Activated CD4-positive, alpha-beta T cell treated with anti-CD3 and anti-CD28 coated beads, Interleukin-2, Interleukin-6, amounts not matched to agents 100 ng/mL and 50 ng/mL, durations not matched to agents 16 hours and 8 hours (primary cell): ENCODE measurements around the gene ATRN.
A peak's percentile ranks its signal among the peaks of the same experiment; 100 is the strongest.
"Not testable (repeated sequence)": the region's sequence is repeated elsewhere in the genome, so short reads cannot be mapped to it uniquely, and the experiment has no call there.

Source experiments
- DNase-seq: peaks from one replicate; pipeline ENCODE4 v3.0.0-alpha.2; 2020

Gene ATRN

DNA sequence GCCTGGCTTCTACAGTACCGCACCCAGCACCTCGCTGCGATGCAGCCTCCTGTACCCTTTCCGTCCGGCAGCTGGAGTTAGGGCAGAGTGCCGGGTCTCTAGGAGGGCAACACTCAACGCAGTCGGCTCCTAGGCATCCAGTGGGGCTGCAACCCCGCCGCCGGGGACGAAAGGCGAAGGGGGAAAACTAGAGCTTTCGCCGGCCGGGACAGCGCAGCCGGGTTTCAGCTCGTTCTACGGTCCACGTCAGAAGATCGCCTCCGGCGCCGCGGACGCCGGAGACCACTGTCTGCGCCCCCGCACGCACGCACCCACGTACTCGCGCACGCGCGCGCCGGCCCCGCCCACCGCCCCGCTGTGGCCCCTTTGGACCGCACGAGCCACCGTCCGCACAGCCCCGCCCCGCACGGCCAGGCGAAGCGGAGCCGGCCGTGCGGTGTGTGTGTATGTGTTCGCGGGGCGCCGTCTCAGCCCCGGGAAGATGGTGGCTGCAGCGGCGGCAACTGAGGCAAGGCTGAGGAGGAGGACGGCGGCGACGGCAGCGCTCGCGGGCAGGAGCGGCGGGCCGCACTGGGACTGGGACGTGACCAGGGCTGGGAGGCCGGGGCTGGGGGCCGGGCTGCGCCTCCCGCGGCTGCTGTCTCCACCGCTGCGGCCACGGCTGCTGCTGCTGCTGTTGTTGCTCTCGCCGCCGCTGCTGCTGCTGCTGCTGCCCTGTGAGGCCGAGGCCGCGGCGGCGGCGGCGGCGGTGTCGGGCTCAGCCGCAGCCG is at the start of gene ATRN:
TSS of gene ATRN (plus strand) at position 392 of the 770 bp plus-strand sequence. CDS start at position 482, 90 bp downstream.
- DNase-seq, result peak; percentile 94

DNA sequence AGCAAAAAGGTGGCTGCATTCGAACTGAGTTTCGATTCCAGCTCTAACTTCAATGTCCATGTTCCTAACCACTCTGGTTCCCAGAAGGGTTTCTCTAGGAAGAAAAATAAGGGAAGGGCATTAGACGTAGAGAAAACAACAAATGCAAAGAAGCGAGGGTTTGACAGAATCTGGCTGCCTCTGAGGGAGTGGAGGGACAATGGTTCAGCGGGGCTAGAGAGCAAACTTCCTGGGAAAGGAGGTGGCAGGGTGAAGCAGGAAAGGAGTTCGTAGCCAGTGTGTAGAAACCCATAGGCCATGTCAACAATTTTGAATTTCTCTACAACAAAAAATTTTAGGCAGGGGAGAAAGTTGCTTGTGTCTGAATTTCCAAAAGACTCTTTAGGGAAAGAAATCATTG is 48.8 kb upstream of the ATRN start:
- DNase-seq, result no peak

DNA sequence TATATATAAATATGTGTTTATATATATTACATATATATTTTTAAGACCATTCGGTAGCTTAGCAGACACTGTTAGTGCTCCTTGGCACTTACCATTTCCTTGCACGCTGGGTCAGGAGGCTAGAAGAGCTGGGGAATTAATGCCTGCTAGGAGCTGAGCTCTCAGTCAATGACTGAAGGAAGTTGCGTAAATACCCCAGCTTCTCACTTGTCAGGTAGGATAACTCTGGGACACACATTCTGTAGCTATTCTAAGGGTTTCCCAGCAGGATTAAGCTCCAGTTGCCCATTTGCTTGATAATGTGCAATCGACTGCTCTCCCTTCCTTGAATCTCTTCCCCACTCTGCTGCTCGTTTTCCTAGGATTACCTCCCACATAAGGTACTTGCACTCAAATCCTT is 47.7 kb upstream of the ATRN start:
- no peak for DNase-seq

DNA sequence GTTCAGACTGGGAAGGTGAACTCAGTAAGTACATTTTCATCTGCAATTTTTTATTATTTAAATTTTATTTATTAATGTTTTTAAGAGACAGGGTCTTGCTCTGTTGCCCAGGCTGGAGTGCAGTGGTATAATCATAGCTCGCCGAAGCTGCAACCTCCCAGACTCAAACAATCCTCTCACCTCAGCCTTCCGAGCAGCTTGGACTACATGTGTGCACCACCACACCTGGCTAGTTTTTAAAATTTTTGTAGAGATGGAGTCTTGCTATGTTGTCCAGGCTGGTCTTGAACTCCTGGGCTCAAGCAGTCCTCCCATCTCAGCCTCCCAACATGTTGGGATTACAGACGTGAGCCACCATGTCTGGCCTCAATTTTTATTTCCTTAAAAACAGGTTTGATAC is 44.1 kb upstream of the ATRN start:
- DNase-seq, result not testable (repeated sequence)

DNA sequence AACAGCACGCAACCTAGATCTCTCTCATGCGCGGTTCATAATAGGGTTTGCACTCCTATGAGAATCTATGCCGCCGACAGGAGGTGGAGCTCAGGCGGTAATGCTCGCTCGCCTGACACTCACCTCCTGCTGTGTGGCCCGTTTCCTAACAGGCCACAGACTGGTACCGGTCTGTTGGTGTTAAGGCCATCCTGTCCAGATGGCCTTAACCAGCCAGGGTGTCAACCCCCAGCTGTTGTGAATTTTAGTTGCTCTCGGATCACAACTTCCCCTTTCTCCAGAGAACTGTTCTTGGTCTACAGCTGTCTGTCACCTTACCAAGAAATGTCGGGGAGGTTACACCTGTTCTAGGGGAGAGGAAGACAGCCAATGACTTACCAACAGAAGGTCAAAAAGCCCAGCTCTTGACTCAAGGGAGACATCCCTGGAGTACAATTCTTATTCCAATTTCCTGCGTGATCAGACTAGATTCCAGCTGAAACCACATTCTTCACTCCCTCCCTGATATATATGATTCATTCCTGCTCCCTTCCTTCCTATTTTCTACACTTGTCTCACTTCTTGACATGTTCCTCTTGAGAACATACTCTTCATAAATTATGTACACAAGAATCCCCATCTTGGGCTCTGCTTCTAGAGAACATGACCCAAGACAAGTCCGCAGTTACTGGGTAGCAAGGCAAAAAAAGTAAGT is 40.3 kb upstream of the ATRN start:
- DNase-seq, result no peak

DNA sequence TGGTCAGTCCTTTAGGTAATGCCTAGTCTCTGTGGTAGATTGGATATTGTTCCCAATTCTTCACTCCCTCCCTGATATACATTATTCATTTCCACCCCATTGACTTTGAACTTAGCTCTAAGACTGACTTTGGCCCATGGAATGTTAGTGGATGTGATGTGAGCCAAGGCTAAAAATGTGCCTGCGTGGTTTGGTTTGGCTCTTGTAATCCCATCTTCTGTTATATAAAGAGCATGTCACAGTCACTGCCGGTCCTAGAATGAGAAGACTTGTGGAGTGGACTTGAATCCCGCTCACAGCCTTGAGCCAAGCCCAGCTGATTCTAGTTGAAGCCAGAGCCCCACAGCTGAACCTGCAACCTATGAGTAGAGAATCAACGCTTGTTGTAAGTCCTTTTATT is 39.7 kb upstream of the ATRN start:
- DNase-seq, result no peak

DNA sequence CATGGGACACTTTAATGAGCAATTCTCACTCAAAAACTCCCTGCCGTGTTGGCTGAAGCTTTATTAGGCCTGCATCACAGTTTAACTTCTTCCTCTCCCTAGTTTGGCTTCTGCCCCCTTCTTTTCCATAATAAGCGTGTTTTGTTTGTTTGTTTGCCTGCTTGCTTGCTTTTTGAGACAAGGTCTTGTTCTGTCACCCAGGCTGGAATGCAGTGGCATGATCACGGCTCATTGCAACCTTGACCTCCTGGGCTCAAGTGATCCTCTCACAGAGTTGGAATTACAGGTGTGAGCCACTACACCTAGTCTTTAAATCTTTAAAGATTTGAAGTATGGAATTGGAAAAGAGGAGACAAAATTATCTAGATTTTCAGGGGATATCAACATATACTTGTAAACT is 38.0 kb upstream of the ATRN start:
- DNase-seq, result no peak

DNA sequence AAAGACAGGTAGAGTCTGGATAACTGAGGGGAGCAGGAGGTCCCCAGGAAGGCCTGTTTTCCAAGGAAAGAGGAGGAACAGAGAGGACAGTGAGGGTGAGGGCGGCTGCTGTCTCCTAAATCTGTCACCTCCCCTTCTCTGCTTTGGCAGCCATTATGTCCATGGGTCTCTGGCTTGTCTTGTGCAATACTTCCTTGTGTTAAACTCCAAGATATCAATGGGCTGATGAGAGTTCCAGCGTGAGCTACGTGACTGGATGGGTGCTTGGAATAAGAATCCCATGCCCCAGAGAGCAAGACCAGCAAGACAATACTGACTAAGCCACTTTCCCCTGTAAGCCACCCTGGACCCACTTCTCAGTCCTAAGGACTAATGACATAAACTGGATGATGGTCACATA is 37.1 kb upstream of the ATRN start:
- DNase-seq, result no peak

DNA sequence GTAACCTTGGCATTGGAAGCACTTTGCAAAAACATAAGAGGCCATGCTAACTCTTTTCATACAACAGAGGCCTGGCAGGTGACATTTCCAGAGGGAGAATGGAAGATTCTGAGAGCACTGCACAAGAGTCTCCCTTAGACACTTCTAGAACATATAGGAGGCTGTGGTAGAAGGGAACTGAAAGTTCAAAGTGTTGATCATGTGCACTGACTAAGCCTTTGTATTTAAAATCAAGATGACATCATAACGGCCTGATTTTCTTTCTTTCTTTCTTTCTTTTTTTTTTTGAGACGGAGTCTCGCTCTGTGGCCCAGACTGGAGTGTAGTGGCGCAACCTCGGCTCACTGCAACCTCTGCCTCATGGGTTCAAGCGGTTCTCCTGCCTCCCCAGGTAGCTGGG is 36.6 kb upstream of the ATRN start:
- DNase-seq, result no peak

DNA sequence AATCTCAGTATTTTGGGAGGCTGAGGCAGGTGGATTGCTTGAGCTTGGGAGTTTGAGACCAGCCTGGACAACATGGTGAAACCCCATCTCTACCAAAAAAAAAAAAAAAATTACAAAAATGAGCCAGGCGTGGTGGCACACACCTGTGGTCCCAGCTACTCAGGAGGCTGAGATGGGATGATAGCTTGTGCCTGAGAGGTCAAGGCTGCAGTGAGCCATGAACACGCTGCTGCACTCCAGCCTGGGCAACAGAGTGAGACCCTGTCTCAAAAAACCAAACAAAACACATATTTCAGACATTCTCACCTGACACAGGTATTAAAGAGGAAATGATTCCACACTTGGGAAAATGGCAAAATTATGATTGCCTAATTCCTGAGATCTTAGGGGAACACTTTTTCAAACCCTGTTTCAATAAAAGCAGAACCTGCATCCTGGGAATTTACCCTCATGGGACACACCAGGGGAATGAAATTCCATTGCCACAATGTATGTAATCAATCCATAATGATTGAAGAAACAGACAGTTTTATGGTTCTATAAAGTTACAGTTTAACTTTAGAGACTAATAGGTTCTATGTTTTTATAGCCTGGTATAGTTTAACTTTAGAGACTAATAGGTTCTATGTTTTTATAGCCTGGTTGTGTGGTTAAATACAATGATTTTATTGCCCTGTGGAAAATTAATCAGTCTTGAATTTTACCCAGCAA is 33.8 kb upstream of the ATRN start:
- no peak for DNase-seq

DNA sequence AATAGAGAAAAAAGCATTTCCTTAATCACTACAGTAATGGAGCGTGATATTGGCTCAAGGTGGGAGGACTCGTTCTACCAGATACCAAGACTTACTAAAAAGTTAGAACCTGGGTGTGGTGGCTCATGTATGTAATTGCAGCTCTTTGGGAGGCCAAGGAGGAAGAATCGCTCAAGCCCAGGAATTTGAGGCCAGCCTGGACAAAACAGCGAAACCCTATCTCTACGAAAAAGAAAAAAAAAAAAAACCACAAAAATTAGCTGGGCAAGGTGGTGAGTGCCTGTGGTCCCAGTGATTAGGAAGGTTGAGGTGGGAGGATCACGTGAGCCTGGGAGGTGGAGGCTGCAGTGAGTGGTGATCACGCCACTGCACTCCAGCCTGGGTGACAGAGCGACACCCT is 24.0 kb upstream of the ATRN start:
- no peak for DNase-seq

DNA sequence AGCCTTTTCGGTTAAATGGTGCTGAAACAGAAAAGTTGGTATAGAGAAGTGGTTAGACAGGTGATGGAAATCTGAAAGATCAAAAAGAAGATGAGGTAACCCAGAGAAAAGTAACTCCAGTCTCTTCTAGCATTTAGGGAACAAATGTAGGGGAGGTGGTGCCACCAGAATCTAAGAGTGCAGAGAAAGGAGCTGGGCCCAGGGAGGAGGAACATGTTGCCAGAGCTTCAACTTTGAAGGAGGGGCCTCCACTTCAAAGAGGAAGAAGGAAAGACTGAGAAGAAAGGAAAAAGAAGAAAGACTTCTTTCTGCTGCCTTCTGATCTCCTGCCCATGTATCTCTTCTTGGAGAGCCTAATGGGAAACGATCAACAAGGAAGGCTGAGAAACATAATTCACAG is 23.5 kb upstream of the ATRN start:
- DNase-seq, result no peak

DNA sequence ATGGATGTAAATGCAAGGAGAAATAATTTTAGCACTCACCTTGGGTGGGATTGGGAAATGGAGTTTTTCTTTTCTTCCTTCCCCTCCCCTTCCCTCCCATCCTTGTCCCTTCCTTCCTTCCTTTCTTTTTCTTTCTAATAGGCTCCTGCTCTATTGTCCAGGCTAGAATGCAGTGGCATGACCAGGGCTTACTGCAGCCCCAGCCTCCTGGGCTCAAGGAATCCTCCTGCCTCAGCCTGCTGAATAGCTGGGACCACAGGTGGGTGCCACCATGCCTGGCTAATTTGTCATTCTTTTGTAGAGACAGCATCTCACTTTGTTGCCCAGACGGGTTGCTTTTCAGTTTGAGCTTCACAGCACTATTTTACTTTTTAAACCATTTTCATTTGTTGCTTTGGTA is 21.5 kb upstream of the ATRN start:
- DNase-seq, result no peak

DNA sequence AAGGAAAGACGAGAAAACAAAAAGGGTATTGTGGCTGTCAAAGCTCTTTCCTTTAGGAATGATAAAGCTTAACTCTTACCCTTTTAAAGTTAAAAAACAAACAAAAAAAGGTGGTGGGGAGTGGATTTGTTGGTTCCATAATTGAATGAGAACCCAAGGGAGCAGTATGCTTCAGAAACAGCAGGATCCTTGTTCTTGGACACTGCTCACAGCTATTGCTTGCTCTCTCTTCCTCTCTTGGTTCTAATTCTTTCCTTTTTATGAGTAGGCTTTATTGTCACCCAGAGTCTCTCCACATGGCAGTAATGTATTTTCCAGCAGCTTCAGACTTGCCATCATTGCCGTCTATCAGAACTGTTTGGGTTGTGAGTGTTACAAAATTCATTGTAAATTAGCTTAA is 18.7 kb upstream of the ATRN start:
- no peak for DNase-seq

DNA sequence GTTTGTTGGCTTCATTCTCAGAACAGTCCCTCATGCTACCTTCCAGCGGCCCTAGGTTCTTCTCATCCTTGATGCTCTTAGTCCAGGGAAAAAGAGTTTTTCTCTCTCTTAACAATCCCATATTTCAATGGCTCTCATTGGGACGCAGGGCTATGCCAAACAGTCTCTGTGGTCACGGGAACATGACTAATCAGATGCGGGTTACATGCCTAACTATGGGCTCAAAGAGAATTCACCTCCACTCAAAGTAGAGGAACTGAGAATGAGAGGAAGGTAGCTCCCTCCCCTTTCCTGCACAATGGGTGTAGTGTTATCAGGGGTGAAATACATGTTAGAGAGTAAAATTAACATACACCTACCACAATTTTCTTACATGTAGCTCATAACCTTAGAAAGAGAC is 18.1 kb upstream of the ATRN start:
- no peak for DNase-seq

DNA sequence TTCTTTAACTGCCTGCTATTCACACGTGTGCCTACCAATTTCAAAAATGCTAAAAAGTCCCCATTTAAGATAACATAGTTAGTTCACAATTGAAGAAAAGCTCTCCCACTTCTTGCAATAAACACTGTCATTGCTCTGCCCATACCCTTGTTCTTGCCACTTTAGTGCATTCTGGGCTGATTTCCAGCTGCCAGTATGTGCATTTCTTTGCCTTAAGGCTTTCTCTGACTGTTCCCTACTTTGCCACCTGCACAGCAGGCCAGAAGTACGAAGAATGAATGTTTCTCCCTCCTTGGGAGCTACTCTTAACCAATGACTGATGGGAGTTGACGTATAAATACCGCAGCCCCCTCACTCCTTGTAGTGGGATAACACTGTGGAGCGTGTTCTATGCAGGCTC is 16.0 kb upstream of the ATRN start:
- DNase-seq, result no peak

DNA sequence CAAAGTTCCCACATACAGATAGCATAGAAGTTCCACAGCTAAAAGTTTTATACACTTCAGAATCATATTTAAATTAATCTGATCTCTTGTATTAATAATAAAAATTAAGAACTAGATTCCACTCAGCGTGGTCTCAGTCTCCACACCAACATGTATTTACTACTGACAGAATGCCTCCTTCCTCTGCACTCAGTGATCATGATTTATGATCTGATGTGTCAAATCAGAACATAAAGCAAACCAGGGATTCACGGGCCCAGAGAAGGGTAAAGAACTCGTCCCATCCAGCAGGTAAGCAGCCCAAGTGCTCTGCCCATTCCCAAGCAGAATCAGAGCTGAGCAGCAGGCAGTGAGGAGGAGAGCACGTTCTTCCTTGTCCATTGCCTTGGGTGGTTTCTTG is 14.2 kb upstream of the ATRN start:
- no peak for DNase-seq

DNA sequence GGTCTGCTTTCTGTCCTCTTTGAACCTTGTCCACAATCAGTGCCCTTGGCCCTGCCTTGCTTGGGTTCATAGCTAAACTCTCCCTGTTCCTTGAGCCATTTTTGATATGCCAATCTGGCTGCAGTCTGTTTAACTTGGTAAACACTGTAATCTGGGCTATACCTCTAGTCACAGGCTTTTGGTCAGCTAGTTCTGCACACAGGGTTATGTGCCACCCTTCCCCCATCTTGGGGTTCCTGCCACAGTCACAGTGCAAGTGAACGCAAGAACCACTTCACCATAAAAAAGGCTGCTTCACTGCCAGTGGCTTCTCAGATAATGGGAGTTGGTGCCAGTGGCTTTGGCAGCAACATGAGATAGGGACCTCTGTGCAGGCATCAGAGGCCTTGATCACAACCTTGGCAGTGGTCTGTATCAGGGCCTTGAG is 10.9 kb upstream of the ATRN start:
- DNase-seq, result no peak

DNA sequence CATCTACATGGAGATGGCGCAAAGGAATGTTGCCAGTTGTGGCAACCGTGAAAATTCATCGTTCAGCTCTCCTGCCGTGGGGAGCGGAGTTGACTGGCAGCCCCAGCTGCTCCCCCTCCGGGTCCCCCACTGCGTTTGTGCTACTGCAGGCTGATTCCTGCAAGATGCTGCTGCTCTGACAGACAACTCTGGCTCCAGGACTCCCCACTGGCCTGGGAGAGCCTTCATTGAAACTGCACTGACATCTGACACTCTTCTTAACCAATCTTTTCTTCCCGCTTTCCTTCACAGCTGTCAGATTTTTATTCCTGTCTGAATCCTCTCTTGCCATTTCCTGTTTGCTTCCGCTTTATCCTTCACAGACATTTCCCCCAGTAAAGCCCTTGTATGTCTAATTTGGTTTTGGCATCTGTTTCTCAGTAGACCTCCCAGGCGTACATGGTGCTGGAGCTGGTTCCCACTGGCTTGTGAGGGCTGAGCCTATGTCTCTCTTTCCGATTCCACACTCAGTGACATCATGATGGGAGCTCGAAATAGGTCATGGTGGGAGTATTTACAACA is 9.5 kb upstream of the ATRN start:
- no peak for DNase-seq

DNA sequence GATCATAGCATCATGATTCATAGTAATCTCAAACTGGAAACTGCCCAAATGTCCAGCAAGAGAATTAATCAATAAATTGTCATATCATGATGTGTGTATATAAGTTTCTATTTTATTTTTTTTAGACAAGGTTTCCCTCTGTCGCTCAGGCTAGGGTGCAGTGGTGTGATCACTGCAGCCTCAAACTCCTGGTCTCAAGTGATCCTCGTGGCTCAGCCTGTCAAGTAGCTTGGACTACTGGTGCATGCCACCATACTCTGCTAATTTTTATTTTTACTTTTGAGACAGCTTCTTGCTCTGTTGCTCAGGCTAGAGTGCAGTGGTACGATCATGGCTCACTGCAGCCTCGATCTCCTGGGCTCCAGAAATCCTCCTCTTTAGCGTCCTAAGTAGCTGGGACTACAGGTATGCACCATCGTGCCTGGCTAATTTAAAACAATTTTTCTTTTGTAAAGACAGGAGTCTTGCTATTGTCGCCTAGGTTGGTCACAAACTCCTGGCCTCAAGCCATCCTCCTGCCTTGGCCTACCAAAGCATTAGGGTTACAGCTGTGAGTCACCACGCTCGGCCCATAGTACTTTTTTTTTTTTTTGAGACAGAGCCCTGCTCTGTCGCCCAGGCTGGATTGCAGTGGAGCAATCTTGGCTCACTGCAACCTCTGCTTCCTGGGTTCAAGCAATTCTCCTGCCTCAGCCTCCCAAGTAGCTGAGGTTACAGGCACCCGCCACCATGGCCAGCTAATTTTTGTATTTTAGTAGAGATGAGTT is 8.7 kb upstream of the ATRN start:
- DNase-seq, result no peak

DNA sequence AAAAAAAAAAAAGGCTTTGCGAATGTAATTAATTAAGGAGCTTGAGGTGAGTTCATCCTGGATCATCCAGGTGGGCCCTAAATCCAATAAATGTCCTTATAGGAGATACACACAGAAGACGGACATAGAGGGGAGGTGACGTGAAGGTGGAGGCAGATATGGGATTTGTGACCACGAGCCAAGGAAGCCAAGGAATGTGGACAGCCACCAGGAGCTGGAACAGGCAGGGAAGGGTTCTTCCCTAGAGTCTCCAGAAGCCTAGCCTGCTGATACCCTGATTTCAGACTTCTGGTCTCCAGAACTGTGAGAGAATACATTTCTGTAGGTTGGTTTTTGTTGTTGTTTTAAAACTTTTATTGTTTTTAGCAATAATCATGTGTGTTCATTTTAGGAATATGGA is 6.7 kb upstream of the ATRN start:
- no peak for DNase-seq

DNA sequence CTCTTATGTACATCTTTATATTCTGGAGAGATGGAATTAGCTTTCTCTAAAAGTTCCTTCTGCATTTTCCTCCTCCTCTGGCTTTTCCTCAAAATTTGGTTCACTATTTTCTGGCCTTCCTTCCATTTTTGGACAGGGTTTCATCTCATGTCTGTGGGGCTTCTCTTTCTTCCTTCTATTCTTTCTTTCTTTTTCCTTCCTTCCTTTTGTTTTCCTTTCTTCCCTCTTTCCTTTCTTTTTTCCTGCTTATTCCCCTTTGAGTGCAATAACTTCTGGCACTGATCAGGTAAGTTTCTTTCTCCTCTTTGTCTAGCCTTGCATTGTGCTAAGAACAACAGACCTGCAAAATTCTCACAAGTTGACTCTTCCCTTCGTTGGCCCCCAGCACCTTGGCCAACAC is 5.5 kb upstream of the ATRN start:
- DNase-seq, result no peak

DNA sequence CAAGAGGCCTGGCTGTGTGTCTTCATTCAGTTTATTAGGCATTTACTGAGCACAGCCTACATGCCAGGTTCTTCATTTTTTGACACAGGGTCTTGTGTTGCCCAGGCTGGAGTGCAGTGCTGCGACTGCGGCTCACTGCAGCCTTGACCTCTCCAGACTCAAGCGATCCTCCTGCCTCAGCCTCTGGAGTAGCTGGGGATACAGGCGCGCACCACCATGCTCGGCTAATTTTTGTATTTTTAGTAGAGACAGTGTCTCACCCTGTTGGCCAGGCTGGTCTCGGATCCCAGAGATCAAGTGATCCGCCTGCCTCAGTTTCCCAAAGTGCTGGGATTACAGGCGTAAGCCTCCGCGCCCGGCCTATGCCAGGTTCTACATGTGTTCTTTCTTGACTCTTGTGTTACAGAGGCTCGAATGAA is 601 bp upstream of the ATRN start:
- no peak for DNase-seq
